GM21390 (cell line): ENCODE results near the gene LBHD2.

Source experiments
- ATAC-seq: cut with Tn5 transposase; IDR thresholded peaks from one replicate; pipeline ENCODE4 v1.9.1; 2021; ENCODE audit not compliant: unreplicated experiment

LBHD2 gene

GRCh38 chr14:103090481-103091020 is 6.5 kb downstream of the LBHD2 start:
- no peak for ATAC-seq

GRCh38 chr14:103091041-103091882 is 7.3 kb downstream of the LBHD2 start:
- ATAC-seq, result peak; percentile 59

GRCh38 chr14:103091883-103092222 is 7.8 kb downstream of the LBHD2 start:
- no peak for ATAC-seq

- ATAC-seq, result no peak
Observed at GRCh38 chr14:103093856-103094405, 9.9 kb downstream of the LBHD2 start.

- ATAC-seq, result no peak
Observed at GRCh38 chr14:103094406-103095209, 10.6 kb downstream of the LBHD2 start, which contains the start of gene EXOC3L4. Gene EXOC3L4 (plus strand): TSS chr14:103094725. CDS start chr14:103100220, 5,495 bp downstream.

GRCh38 chr14:103095210-103095778 is 11.3 kb downstream of the LBHD2 start:
- no peak for ATAC-seq

GRCh38 chr14:103096387-103096786 is 12.4 kb downstream of the LBHD2 start:
- ATAC-seq, result no peak

GRCh38 chr14:103097244-103097993 is 13.4 kb downstream of the LBHD2 start:
- ATAC-seq, result no peak

- ATAC-seq, result no peak
Observed at GRCh38 chr14:103097994-103098957, 14.3 kb downstream of the LBHD2 start.

GRCh38 chr14:103099081-103099732 is 15.2 kb downstream of the LBHD2 start:
- no peak for ATAC-seq

GRCh38 chr14:103099733-103100280 is 15.8 kb downstream of the LBHD2 start:
- ATAC-seq, result no peak

- ATAC-seq, result no peak
Observed at GRCh38 chr14:103100281-103101121, 16.5 kb downstream of the LBHD2 start.

GRCh38 chr14:103101257-103101962 is 17.4 kb downstream of the LBHD2 start:
- no peak for ATAC-seq

GRCh38 chr14:103101963-103102688 is 18.1 kb downstream of the LBHD2 start:
- no peak for ATAC-seq

- ATAC-seq, result no peak
Observed at GRCh38 chr14:103102689-103103260, 18.8 kb downstream of the LBHD2 start.
